Astrocyte of the cerebellum (primary cell): ENCODE measurements around the gene UMAD1.
A peak's percentile ranks its signal among the peaks of the same experiment; 100 is the strongest.

ENCODE experiments used
- DNase-seq: peaks from one replicate; pipeline ENCODE4 v3.0.0-alpha.2; 2011; ENCODE audit warnings: low read depth
- H3K4me3 ChIP-seq: 2 replicates; pipeline ENCODE4 v1.5.1; 2011; ENCODE audit warnings: mild to moderate bottlenecking, low read depth, low read length, moderate library complexity
- CTCF ChIP-seq: IDR thresholded peaks from 2 replicates; pipeline ENCODE4 v1.5.1; 2012; ENCODE audit warnings: low read length, low read depth, moderate library complexity, mild to moderate bottlenecking; ENCODE audit errors: missing control alignments
- in situ Hi-C: cut with HindIII; loops from 2 replicates; pipeline ENCODE4 v1.10.0; 2017; ENCODE audit warnings: low sequenced_read_pairs

UMAD1 gene

GRCh38 chr7:7869651-7870050, 229.1 kb downstream of the UMAD1 start:
- TF ChIP-seq CTCF: no peak
- H3K4me3 ChIP-seq: no peak overlapping the region
- DNase-seq: no peak
- in situ Hi-C loops: no loop called here

GRCh38 chr7:7870555-7870954, 230.0 kb downstream of the UMAD1 start:
- TF ChIP-seq CTCF: no peak

GRCh38 chr7:7876419-7876818, 235.9 kb downstream of the UMAD1 start:
- no peak overlapping the region for H3K4me3 ChIP-seq
- in situ Hi-C loops: no loop called here
- DNase-seq: no peak
- TF ChIP-seq CTCF: no peak

More at GRCh38 chr7:7870555-7870954, 230.0 kb downstream of the UMAD1 start:
- in situ Hi-C loops: no loop called here
- no peak overlapping the region for H3K4me3 ChIP-seq
- no peak for DNase-seq

GRCh38 chr7:7881581-7881980, 241.0 kb downstream of the UMAD1 start:
- no peak overlapping the region for H3K4me3 ChIP-seq
- no peak for DNase-seq
- in situ Hi-C loops: no loop called here
- no peak for TF ChIP-seq CTCF

GRCh38 chr7:7882888-7883287, 242.3 kb downstream of the UMAD1 start:
- no peak for DNase-seq
- in situ Hi-C loops: no loop called here
- TF ChIP-seq CTCF: no peak
- H3K4me3 ChIP-seq: no peak overlapping the region

- H3K4me3 ChIP-seq: no peak overlapping the region
- TF ChIP-seq CTCF: no peak
- in situ Hi-C loops: no loop called here
- no peak for DNase-seq
Observed at GRCh38 chr7:7883394-7883793, 242.8 kb downstream of the UMAD1 start.

GRCh38 chr7:7884855-7885254, 244.3 kb downstream of the UMAD1 start:
- TF ChIP-seq CTCF: no peak
- peak; percentile 19 for DNase-seq
- in situ Hi-C loops: no loop called here
- H3K4me3 ChIP-seq: no peak overlapping the region
